Pancreas (tissue), 10 donors: Measurements from ENCODE around the gene ATIC. TPM values are rescaled to one million over a fixed set of nuclear protein-coding genes. Genes with fewer than 3 reads are reported as not detected.

Experiments
- ATAC-seq, 4 donors: fragments of 200-7000 bp; cut with Tn5 transposase; one replicate each; pipeline versions ENCODE4 v1.8.0 to v1.9.1; 2020; ENCODE audit warnings: mild to moderate bottlenecking in 4 of 4, moderate library complexity in 4 of 4
- DNase-seq, 6 donors: peaks; one replicate each; pipeline ENCODE4 v3.0.0-alpha.2; 2020
- FAIRE-seq: peaks from 2 replicates; lab custom pipeline; 2012; peaks lifted over from hg19 to GRCh38; lab: Jason Lieb, UNC
- H3K27ac ChIP-seq, 4 donors: fragments of 200-600 bp; sonication (generic); 1 replicate in 3 of 4; 2 replicates in 1 of 4; pipeline versions ENCODE4 v1.5.0 to v1.8.0; 2020
- H3K27me3 ChIP-seq, 4 donors: fragments of 200-600 bp; one replicate each; pipeline ENCODE4 v1.8.0; 2021
- H3K36me3 ChIP-seq, 3 donors: fragments of 200-600 bp; sonication (generic) in 1 of 3; one replicate each; pipeline versions ENCODE4 v1.5.0 to v1.8.0; 2020 to 2021
- H3K4me1 ChIP-seq, 3 donors: fragments of 200-600 bp; one replicate each; pipeline ENCODE4 v1.8.0; 2021
- H3K4me3 ChIP-seq, 4 donors: fragments of 200-600 bp; sonication (generic) in 2 of 4; one replicate each; pipeline versions ENCODE4 v1.5.0 to v1.8.0; 2020 to 2021
- H3K9me3 ChIP-seq, 4 donors: fragments of 200-600 bp; one replicate each; pipeline ENCODE4 v1.8.0; 2021
- WGBS, 2 donors: extraction: QIAGEN DNeasy Blood & Tissue Kit; methylation state at CpG; one replicate each; pipeline ENCODE4 v1.1.7; 2013; 5-methylcytosine and 5-hydroxymethylcytosine counted together
- intact Hi-C, 3 donors: fragments of 100-400 bp; cut with DNase I; formaldehyde crosslinking; loops; one replicate each; pipeline versions ENCODE4 v1.11.1 to v1.14.2; 2022
- polyA plus RNA-seq, 2 donors: library from polyadenylated mRNA; stranded (reverse); fragments of 200-250 nt; gene quantifications; one replicate each; pipeline ENCODE4 v1.2.3, GENCODE V29; 2013
- total RNA-seq, 6 donors: library from RNA; stranded (reverse); fragmentation: NEBNext Ultra II Directional in 4 of 6; extraction: Animal tissue kit (Norgen Biotek cat#: 25700) in 4 of 6; gene quantifications; one replicate each; pipeline versions ENCODE4 v1.2.1 to v1.2.4, GENCODE V29; 2021 to 2023
- TF ChIP-seq, protein P1 (sequence below), 4 donors: fragments of 200-600 bp; sonication (generic) in 3 of 4; IDR thresholded peaks; one replicate each; pipeline versions ENCODE4 v1.5.0 to v1.8.0; 2021; ENCODE audit warnings: antibody characterized with exemption in 4 of 4
- donor health status: healthy with polysubstance abuse.
- donor health status: DM: no; HTN: no; CAD: no; lungs with moderate emphysema.
- donor health status: DM: no; HTN: no; CAD: no.
- donor health status: control.
- donor health status: control.
- donor health status: Bipolar disorder and iron deficiency.
- donor health status: DM: yes; HTN: yes; CAD: no.
- donor health status: DM: no; HTN: no; CAD: no.
- donor health status: DM: no; HTN: no; CAD: no.
- donor health status: DM: yes; HTN: yes; CAD: no.

The ATIC gene
- total and polyA plus RNA-seq, 8 donors, result 38.6 to 73.2 (median 45.6) TPM

DNA sequence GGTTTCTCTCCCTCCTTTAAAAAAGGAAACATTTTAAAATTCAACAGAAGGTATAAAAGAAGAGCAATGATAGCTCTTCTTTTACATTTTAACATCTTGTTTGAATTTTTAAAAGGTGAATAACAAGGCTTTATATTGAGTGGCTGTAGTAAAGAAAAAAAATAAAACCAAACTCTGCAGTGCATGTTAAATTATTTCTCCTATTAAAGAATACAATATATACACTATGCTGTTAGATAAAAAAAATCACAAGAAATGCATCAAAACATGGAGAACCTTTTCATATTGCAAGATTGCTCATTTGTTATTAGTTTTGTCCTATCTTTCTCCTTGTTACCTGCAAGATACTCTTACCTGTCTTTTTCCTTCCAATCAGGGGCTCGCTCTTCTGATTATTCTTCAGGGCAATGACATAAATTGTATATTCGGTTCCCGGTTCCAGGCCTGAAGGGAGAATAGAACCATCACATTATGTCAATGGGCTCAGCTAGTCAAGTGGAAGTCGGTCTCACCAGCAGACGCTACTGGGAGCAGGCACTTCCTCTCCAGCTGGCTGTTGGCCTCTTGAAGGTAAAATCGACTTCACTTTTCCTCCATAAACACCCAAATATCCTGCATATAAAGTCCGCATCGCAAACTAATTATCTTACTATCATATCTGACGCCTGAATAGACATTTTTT is 61.2 kb downstream of the ATIC start:
- Histone ChIP-seq H3K9me3 (no peaks in the 10 kb centered on the region), H3K36me3 (no peaks in the 10 kb centered on the region), H3K27me3 (no peaks in the 10 kb centered on the region), H3K27ac (no peak overlapping the region), H3K4me1 (no peaks in the 10 kb centered on the region), H3K4me3 (no peak overlapping the region)
- DNase-seq (no peak), FAIRE-seq (no peak), ATAC-seq (no peak)
- intact Hi-C loops, result no loop called here
- TF ChIP-seq, protein P1, sequence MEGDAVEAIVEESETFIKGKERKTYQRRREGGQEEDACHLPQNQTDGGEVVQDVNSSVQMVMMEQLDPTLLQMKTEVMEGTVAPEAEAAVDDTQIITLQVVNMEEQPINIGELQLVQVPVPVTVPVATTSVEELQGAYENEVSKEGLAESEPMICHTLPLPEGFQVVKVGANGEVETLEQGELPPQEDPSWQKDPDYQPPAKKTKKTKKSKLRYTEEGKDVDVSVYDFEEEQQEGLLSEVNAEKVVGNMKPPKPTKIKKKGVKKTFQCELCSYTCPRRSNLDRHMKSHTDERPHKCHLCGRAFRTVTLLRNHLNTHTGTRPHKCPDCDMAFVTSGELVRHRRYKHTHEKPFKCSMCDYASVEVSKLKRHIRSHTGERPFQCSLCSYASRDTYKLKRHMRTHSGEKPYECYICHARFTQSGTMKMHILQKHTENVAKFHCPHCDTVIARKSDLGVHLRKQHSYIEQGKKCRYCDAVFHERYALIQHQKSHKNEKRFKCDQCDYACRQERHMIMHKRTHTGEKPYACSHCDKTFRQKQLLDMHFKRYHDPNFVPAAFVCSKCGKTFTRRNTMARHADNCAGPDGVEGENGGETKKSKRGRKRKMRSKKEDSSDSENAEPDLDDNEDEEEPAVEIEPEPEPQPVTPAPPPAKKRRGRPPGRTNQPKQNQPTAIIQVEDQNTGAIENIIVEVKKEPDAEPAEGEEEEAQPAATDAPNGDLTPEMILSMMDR (IDR thresholded peaks at IDR 0.05), result no peak
- WGBS, 2 donors, result 89 to 93% methylated on average over 9 of the region's 9 CpGs

DNA sequence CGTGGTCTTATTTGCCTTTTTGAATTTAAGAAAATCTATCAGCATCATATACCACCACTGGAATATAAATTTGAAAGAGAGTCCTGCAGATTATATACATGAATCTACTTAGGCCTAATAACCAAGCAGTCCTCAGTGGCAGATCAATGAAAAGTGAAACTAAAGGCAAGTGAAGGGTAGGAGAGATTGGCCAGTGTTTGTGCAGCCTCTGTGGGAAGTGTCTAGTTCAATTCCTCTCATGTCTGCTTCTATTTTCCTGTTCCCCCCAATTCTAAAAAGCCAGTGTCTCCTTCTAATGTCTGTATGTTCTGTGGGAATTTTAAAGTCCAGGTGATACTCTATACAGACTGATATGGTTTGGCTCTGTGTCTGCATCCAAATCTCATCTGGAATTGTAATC is 62.1 kb downstream of the ATIC start:
- intact Hi-C loops, result no loop called here
- no peaks in the 10 kb centered on the region for H3K4me1 ChIP-seq
- 74 to 91% methylated on average over 1 of the region's 1 CpG for WGBS, 2 donors
- H3K4me3 ChIP-seq, result no peak overlapping the region
- TF ChIP-seq, protein P1 (IDR thresholded peaks at IDR 0.05), result no peak
- FAIRE-seq, result no peak
- ATAC-seq, result no peak
- no peaks in the 10 kb centered on the region for H3K27me3 ChIP-seq
- no peaks in the 10 kb centered on the region for H3K9me3 ChIP-seq
- no peak for DNase-seq
- H3K36me3 ChIP-seq, result no peaks in the 10 kb centered on the region
- H3K27ac ChIP-seq, result no peak overlapping the region

DNA sequence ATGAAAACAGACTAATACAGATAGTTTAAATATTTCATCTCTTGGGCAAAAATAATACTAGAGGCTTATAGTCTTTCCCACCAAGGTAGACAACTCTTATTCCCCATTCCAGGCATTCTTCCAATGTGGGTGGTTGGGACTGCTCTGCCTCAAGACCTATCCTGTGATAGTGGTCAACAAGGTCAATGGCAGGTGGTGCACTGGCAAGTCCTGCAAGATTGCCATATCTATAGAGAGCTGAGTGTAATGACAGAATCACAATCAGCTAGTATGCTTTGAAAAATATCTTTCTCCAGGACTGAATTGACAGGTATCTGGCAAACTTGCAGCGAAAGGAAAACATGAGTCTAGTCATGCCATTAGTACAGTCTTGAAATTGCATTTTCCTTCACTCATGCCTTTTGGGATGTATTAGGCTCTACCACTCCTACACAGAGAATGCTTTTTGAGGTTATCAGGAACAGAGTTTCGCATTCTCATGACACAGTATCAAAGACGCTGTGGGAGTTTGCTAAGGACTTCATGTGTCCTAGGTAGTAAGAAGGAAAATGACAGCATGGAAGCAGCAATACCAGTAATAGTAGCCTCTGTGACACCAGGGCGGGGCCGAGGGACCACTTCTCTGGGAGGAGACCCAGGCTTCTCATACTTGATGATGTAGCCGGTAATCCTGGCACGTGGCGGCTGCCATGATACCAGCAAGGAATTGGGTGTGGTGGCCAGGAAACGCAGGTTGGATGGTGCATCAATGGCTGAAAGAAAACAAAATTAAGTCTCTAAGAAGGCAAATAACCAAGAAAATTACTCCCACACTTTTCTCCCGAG is 63.0 kb downstream of the ATIC start:
- Histone ChIP-seq H3K27me3 (no peaks in the 10 kb centered on the region), H3K9me3 (no peaks in the 10 kb centered on the region), H3K4me1 (no peaks in the 10 kb centered on the region), H3K27ac (no peak overlapping the region), H3K36me3 (no peaks in the 10 kb centered on the region), H3K4me3 (no peak overlapping the region)
- intact Hi-C loops, result no loop called here
- WGBS, 2 donors, result 93 to 97% methylated on average over 10 of the region's 10 CpGs
- TF ChIP-seq, protein P1 (IDR thresholded peaks at IDR 0.05), result no peak
- DNase-seq (no peak), ATAC-seq (no peak), FAIRE-seq (no peak)

DNA sequence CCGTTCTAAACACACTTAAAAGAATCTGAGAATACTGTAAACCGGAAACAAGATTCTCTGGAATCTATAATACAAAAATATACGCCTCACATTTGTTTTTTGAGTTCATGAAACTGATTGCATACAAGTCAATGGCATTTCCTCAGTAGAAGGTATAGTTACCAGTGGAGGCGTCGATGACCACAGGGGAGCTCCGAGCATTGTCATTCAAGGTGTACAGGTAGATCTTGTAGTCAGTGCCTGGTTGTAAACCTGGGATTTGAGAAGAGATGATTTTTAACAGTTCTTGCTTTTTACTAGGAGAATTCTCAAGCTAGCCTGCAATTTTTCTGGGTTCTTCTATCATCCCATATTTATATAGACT is 63.6 kb downstream of the ATIC start:
- DNase-seq (no peak), ATAC-seq (no peak), FAIRE-seq (no peak)
- no peak overlapping the region for H3K4me3 ChIP-seq
- TF ChIP-seq, protein P1 (IDR thresholded peaks at IDR 0.05), result no peak
- H3K27ac ChIP-seq, result no peak overlapping the region
- H3K9me3 ChIP-seq, result no peaks in the 10 kb centered on the region
- no peaks in the 10 kb centered on the region for H3K36me3 ChIP-seq
- no peaks in the 10 kb centered on the region for H3K4me1 ChIP-seq
- intact Hi-C loops, result no loop called here
- WGBS, 2 donors, result 95% methylated on average over 6 of the region's 6 CpGs
- H3K27me3 ChIP-seq, result no peaks in the 10 kb centered on the region
